Right cardiac atrium (tissue), 5 donors: ENCODE measurements around the gene SCAP. TPM values are rescaled to one million over a fixed set of nuclear protein-coding genes. Genes with fewer than 3 reads are reported as not detected.

Experiments
- ATAC-seq, 2 donors: fragments of 200-7000 bp; cut with Tn5 transposase; one replicate each; pipeline versions ENCODE4 v1.8.0 to v1.9.1; 2020; ENCODE audit warnings: moderate library complexity in 2 of 2, mild to moderate bottlenecking in 1 of 2
- DNase-seq, 3 donors: peaks; one replicate each; pipeline ENCODE4 v3.0.0-alpha.2; 2020
- H3K27ac ChIP-seq: one replicate; pipeline ENCODE4 v1.5.1; 2013; ENCODE audit warnings: mild to moderate bottlenecking, low read length, control low read depth, moderate library complexity
- H3K27me3 ChIP-seq: one replicate; pipeline ENCODE4 v1.6.1; 2013; ENCODE audit not compliant: control insufficient read depth, insufficient read depth
- H3K4me1 ChIP-seq: one replicate; pipeline ENCODE4 v1.6.1; 2013; ENCODE audit warnings: low read length; ENCODE audit not compliant: control insufficient read depth, insufficient read depth
- H3K4me3 ChIP-seq: one replicate; pipeline ENCODE4 v1.5.1; 2013; ENCODE audit warnings: low read length, control low read depth
- H3K9me3 ChIP-seq: one replicate; pipeline ENCODE4 v1.6.1; 2013; ENCODE audit warnings: low read length; ENCODE audit not compliant: control insufficient read depth
- WGBS: extraction: QIAGEN DNeasy Blood & Tissue Kit; methylation state at CpG from one replicate; pipeline ENCODE4 v1.1.7; 2013; 5-methylcytosine and 5-hydroxymethylcytosine counted together
- intact Hi-C, 4 donors: fragments of 100-400 bp; cut with DNase I; formaldehyde crosslinking; loops; one replicate each; pipeline versions ENCODE4 v1.11.0 to v1.14.0; 2022 to 2023
- polyA plus RNA-seq: library from polyadenylated mRNA; stranded (reverse); fragments of 200-250 nt; gene quantifications from one replicate; pipeline ENCODE4 v1.2.3, GENCODE V29; 2013
- total RNA-seq, 4 donors: library from RNA; stranded (reverse); fragmentation: NEBNext Ultra II Directional; extraction: Animal tissue kit (Norgen Biotek cat#: 25700); gene quantifications; one replicate each; pipeline ENCODE4 v1.2.1, GENCODE V29; 2021
- donor health status: healthy with polysubstance abuse.
- donor health status: DM: no; HTN: yes; CAD: no.
- donor health status: DM: no; HTN: no; CAD: no.
- donor health status: DM: no; HTN: yes; CAD: no; lungs with severe emphysema.
- donor health status: DM: yes; HTN: yes; CAD: no.

The SCAP gene
- total and polyA plus RNA-seq, 5 donors: 31.1 to 46.6 (median 41.7) TPM

DNA sequence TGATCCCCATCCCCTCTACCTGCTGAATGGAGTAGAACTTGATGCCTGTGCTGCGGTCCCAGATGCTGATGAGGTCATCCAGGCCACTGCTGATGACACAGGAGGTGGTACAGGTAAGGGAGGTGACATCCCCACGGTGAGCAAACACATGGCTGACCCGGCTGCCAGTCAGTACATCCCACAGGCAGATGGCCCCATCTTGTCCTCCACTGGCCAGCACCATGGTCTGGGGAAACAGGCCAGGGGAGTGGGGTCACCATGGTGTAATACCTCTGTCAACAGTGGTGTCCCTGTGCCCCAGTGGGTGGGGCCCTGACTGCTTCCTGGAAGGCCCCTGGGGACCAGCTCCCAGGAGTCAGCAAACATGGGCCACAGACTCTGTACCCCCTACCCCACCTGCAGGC lies 61.6 kb downstream of the SCAP start:
- no peaks in the 10 kb centered on the region for H3K9me3 ChIP-seq
- H3K27me3 ChIP-seq: no peaks in the 10 kb centered on the region
- intact Hi-C loops: no loop called here
- no peak overlapping the region for H3K4me3 ChIP-seq
- H3K27ac ChIP-seq: no peak overlapping the region
- 86% methylated on average over 3 of the region's 3 CpGs for WGBS
- ATAC-seq: no peak
- H3K4me1 ChIP-seq: no peaks in the 10 kb centered on the region
- no peak for DNase-seq

DNA sequence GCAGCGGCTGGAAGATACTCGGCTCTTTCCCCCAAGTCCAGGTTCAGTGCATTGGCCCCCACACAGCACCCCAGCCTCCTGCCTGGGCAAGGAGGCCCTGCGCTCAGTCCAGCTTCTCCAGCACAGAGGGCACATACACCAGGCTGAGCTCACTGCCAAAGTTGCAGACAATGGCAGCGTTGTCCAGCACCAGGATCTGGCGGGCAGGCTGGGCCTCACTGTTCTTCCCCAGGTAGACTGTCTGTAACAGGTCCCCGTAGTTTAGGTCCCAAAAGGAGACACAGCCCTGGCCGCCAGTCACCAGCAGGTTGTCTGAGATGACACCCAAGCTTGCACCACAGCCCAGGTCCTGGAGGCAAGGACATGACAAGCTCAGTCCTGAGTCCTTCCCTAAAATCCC lies 62.0 kb downstream of the SCAP start:
- no peak for ATAC-seq
- WGBS: 92% methylated on average over 7 of the region's 7 CpGs
- H3K4me3 ChIP-seq: no peak overlapping the region
- no peaks in the 10 kb centered on the region for H3K4me1 ChIP-seq
- no peak for DNase-seq
- H3K27me3 ChIP-seq: no peaks in the 10 kb centered on the region
- intact Hi-C loops: no loop called here
- H3K9me3 ChIP-seq: no peaks in the 10 kb centered on the region
- H3K27ac ChIP-seq: no peak overlapping the region

DNA sequence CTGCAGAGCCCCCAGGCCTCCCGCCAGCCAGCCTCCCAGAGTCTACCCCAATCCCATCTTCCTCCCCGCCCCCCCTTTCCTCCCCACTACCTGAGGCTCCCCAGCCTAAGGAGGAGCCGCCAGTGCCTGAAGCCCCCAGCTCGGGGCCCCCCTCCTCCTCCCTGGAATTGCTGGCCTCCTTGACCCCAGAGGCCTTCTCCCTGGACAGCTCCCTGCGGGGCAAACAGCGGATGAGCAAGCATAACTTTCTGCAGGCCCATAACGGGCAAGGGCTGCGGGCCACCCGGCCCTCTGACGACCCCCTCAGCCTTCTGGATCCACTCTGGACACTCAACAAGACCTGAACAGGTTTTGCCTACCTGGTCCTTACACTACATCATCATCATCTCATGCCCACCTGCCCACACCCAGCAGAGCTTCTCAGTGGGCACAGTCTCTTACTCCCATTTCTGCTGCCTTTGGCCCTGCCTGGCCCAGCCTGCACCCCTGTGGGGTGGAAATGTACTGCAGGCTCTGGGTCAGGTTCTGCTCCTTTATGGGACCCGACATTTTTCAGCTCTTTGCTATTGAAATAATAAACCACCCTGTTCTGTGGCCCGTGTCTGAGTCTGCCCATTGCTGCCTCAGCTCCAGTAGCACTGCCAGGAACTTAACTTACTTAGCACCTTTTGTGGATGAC lies 62.8 kb downstream of the SCAP start:
- H3K27ac ChIP-seq: no peak overlapping the region
- 78% methylated on average over 11 of the region's 12 CpGs for WGBS
- H3K9me3 ChIP-seq: no peaks in the 10 kb centered on the region
- no peak overlapping the region for H3K4me3 ChIP-seq
- ATAC-seq (no peak), DNase-seq (no peak)
- intact Hi-C loops: no loop called here
- H3K4me1 ChIP-seq: no peaks in the 10 kb centered on the region
- H3K27me3 ChIP-seq: no peaks in the 10 kb centered on the region

DNA sequence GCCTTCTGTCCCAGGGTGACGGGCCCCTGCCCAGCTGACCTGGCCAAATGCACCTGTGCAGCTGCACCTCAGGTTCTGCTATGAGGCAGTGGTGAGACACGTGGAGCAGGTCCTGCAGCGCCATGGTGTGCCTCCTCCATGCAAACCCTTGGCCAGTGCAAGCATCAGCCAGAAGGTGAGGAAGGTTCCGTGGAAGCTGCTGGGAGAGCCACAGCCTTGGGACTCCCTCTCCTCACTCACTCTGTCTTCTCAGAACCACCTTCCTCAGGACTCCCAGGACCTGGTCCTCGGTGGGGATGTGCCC lies 63.3 kb downstream of the SCAP start:
- no peaks in the 10 kb centered on the region for H3K9me3 ChIP-seq
- intact Hi-C loops: no loop called here
- H3K27ac ChIP-seq: no peak overlapping the region
- DNase-seq: no peak
- no peaks in the 10 kb centered on the region for H3K27me3 ChIP-seq
- 85% methylated on average over 5 of the region's 5 CpGs for whole genome bisulfite sequencing
- H3K4me1 ChIP-seq: no peaks in the 10 kb centered on the region
- ATAC-seq: no peak
- H3K4me3 ChIP-seq: no peak overlapping the region

- 90% methylated on average over 24 of the region's 24 CpGs for WGBS
- no peak for DNase-seq
- no peaks in the 10 kb centered on the region for H3K27me3 ChIP-seq
- no peak for ATAC-seq
- intact Hi-C loops: no loop called here
- H3K4me3 ChIP-seq: no peak overlapping the region
- no peaks in the 10 kb centered on the region for H3K9me3 ChIP-seq
- no peak overlapping the region for H3K27ac ChIP-seq
- H3K4me1 ChIP-seq: no peaks in the 10 kb centered on the region
Measured at GRCh38 chr3:47411696-47412452, 63.9 kb downstream of the SCAP start.

GRCh38 chr3:47410801-47411646 lies 64.7 kb downstream of the SCAP start:
- WGBS: 92% methylated on average over 30 of the region's 30 CpGs
- intact Hi-C loops: no loop called here
- H3K4me1 ChIP-seq: peaks cover under 1% of the 10 kb centered on the region
- H3K27ac ChIP-seq: no peak overlapping the region
- H3K27me3 ChIP-seq: no peaks in the 10 kb centered on the region
- no peak for ATAC-seq
- no peak overlapping the region for H3K4me3 ChIP-seq
- no peaks in the 10 kb centered on the region for H3K9me3 ChIP-seq
- DNase-seq: peak in 2 of 3 donors; percentile 53 to 63

DNA sequence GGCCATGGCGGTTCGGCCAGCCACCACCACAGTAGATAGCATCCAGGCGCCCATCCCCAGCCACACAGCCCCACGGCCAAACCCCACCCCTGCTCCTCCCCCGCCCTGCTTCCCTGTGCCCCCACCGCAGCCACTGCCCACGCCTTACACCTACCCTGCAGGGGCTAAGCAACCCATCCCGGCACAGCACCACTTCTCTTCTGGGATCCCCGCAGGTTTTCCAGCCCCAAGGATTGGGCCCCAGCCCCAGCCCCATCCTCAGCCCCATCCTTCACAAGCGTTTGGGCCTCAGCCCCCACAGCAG lies 65.4 kb downstream of the SCAP start:
- ATAC-seq (no peak), DNase-seq (no peak)
- Histone ChIP-seq H3K4me1 (peaks cover 2% of the 10 kb centered on the region), H3K27me3 (no peaks in the 10 kb centered on the region), H3K9me3 (no peaks in the 10 kb centered on the region), H3K4me3 (no peak overlapping the region), H3K27ac (no peak overlapping the region)
- intact Hi-C loops: no loop called here
- WGBS: 65% methylated on average over 10 of the region's 10 CpGs

DNA sequence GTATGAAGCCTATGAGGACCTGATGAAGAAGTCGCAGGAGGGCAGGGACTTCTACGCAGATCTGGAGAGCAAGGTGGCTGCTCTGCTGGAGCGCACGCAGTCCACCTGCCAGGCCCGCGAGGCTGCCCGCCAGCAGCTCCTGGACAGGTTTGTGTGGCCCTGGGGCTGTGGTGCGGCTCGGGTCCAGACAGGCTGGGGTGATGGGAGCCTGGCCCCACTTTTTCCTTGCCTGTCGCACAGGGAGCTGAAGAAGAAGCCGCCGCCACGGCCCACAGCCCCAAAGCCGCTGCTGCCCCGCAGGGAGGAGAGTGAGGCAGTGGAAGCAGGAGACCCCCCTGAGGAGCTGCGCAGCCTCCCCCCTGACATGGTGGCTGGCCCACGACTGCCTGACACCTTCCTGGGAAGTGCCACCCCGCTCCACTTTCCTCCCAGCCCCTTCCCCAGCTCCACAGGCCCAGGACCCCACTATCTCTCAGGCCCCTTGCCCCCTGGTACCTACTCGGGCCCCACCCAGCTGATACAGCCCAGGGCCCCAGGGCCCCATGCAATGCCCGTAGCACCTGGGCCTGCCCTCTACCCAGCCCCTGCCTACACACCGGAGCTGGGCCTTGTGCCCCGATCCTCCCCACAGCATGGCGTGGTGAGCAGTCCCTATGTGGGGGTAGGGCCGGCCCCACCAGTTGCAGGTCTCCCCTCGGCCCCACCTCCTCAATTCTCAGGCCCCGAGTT lies 65.9 kb downstream of the SCAP start:
- intact Hi-C loops: no loop called here
- Histone ChIP-seq H3K9me3 (no peaks in the 10 kb centered on the region), H3K27ac (no peak overlapping the region), H3K4me3 (no peak overlapping the region), H3K27me3 (no peaks in the 10 kb centered on the region), H3K4me1 (peaks cover 2% of the 10 kb centered on the region)
- no peak for ATAC-seq
- DNase-seq: no peak
- 93% methylated on average over 26 of the region's 26 CpGs for WGBS

DNA sequence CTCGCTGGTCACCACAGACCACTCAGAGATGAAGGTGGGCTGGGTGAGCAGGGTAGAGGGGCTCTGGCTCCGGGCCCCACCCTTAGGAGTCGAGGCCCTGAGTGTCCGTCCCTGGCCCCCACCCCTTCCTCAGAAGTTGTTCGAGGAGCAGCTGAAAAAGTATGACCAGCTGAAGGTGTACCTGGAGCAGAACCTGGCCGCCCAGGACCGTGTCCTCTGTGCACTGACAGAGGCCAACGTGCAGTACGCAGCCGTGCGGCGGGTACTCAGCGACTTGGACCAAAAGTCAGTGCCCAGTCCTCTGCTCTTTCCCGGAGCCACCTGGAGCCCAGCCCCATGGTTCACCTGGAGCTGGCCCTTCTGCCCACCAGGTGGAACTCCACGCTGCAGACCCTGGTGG lies 66.5 kb downstream of the SCAP start:
- Histone ChIP-seq H3K27me3 (no peaks in the 10 kb centered on the region), H3K4me3 (no peak overlapping the region), H3K9me3 (no peaks in the 10 kb centered on the region), H3K4me1 (peaks cover 4% of the 10 kb centered on the region), H3K27ac (no peak overlapping the region)
- WGBS: 90% methylated on average over 15 of the region's 15 CpGs
- no peak for DNase-seq
- intact Hi-C loops: no loop called here
- no peak for ATAC-seq

DNA sequence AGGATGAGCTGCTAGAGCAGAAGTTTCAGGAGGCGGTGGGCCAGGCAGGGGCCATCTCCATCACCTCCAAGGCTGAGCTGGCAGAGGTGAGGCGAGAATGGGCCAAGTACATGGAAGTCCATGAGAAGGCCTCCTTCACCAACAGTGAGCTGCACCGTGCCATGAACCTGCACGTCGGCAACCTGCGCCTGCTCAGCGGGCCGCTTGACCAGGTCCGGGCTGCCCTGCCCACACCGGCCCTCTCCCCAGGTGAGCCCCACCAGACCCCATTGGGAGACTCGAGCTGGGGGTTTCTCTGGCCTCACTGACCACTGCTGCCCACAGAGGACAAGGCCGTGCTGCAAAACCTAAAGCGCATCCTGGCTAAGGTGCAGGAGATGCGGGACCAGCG lies 66.9 kb downstream of the SCAP start:
- 93% methylated on average over 15 of the region's 15 CpGs for WGBS
- Histone ChIP-seq H3K27ac (no peak overlapping the region), H3K9me3 (no peaks in the 10 kb centered on the region), H3K27me3 (no peaks in the 10 kb centered on the region), H3K4me1 (peaks cover 4% of the 10 kb centered on the region), H3K4me3 (no peak overlapping the region)
- DNase-seq (no peak), ATAC-seq (no peak)
- intact Hi-C loops: no loop called here
